B cell (primary cell): ENCODE data around the gene MAPKAP1. TPM values are rescaled to one million over a fixed set of nuclear protein-coding genes. Genes with fewer than 3 reads are reported as not detected.

ENCODE experiments used
- ATAC-seq: fragments of 200-7000 bp; cut with Tn5 transposase; one replicate; pipeline ENCODE4 v1.10.0; 2021; ENCODE audit warnings: low read depth, mild to moderate bottlenecking, moderate number of reproducible peaks, moderate library complexity
- CTCF ChIA-PET: fragments of 350-600 bp; sonication (Branson Sonifier 250); formaldehyde crosslinking; loops from one replicate; lab custom pipeline; 2021; ENCODE audit warnings: antibody characterized with exemption, inconsistent platforms; lab: Charles Lee
- POLR2A ChIA-PET: fragments of 350-600 bp; sonication (Branson Sonifier 250); formaldehyde crosslinking; loops from one replicate; lab custom pipeline; 2021; ENCODE audit warnings: antibody characterized with exemption; lab: Charles Lee
- DNase-seq: peaks from one replicate; pipeline ENCODE4 v3.0.0; 2013
- H2AFZ ChIP-seq: 2 replicates; pipeline ENCODE4 v1.6.1; 2012; ENCODE audit warnings: mild to moderate bottlenecking, low read depth, low read length; ENCODE audit not compliant: insufficient read depth, poor library complexity, severe bottlenecking
- H3K27ac ChIP-seq, 2 donors: 1 replicate in 1 of 2; 2 replicates in 1 of 2; pipeline ENCODE4 v1.5.1; 2012 to 2013; ENCODE audit warnings: low read length in 2 of 2, mild to moderate bottlenecking in 2 of 2, moderate library complexity in 1 of 2
- H3K27me3 ChIP-seq, 4 experiments: fragments of 200-600 bp in 1 of 4; sonication (generic) in 1 of 4; replicated peaks in 1 of 4; 1 replicate in 2 of 4; 2 replicates in 2 of 4; pipeline versions ENCODE4 v1.6.1 to v1.7.0; 2013 to 2016; ENCODE audit warnings: low read length in 3 of 4, mild to moderate bottlenecking in 2 of 4, mixed read lengths in 1 of 4, moderate library complexity in 1 of 4; ENCODE audit not compliant: insufficient read depth in 4 of 4, control insufficient read depth in 3 of 4; ENCODE audit errors: control extremely low read depth in 1 of 4
- H3K36me3 ChIP-seq, 2 experiments: replicated peaks in 1 of 2; 1 replicate in 1 of 2; 2 replicates in 1 of 2; pipeline versions ENCODE4 v1.6.1 to v1.7.1; 2013; ENCODE audit warnings: low read length in 1 of 2; ENCODE audit not compliant: insufficient read depth in 2 of 2, control insufficient read depth in 1 of 2; ENCODE audit errors: control extremely low read depth in 1 of 2, extremely low read depth in 1 of 2
- H3K4me1 ChIP-seq, 2 donors: fragments of 200-600 bp in 1 of 2; sonication (generic) in 1 of 2; 1 replicate in 1 of 2; 2 replicates in 1 of 2; pipeline versions ENCODE4 v1.5.1 to v1.6.1; 2013 to 2017; ENCODE audit warnings: low read length in 2 of 2; ENCODE audit not compliant: control insufficient read depth in 2 of 2, insufficient read depth in 2 of 2
- H3K4me2 ChIP-seq: replicated peaks from 2 replicates; pipeline ENCODE3; 2012; ENCODE audit warnings: mild to moderate bottlenecking, low read depth, low read length; ENCODE audit not compliant: poor library complexity, severe bottlenecking
- H3K4me3 ChIP-seq, 5 experiments: fragments of 200-600 bp in 1 of 5; sonication (generic) in 1 of 5; 1 replicate in 3 of 5; 2 replicates in 2 of 5; pipeline versions ENCODE4 v1.5.1 to v1.7.0; 2011 to 2016; ENCODE audit warnings: low read length in 4 of 5, mild to moderate bottlenecking in 4 of 5, low read depth in 2 of 5, control low read depth in 1 of 5, moderate library complexity in 1 of 5; ENCODE audit not compliant: insufficient read depth in 1 of 5; ENCODE audit errors: control extremely low read depth in 1 of 5, extremely low read depth in 1 of 5
- H3K79me2 ChIP-seq: fragments of 200-600 bp; sonication (generic); one replicate; pipeline ENCODE4 v1.6.0; 2016; ENCODE audit warnings: low read length; ENCODE audit not compliant: control insufficient read depth, insufficient read depth
- H3K9ac ChIP-seq: fragments of 200-600 bp; sonication (generic); 2 replicates; pipeline ENCODE4 v1.6.1; 2017; ENCODE audit warnings: mild to moderate bottlenecking, low read length, moderate library complexity
- H3K9me3 ChIP-seq, 3 donors: one replicate each; pipeline versions ENCODE4 v1.6.1 to v1.7.1; 2013; ENCODE audit warnings: low read length in 2 of 3; ENCODE audit not compliant: control insufficient read depth in 2 of 3, insufficient read depth in 1 of 3; ENCODE audit errors: control extremely low read depth in 1 of 3
- H4K20me1 ChIP-seq: 2 replicates; pipeline ENCODE4 v1.6.0; 2012; ENCODE audit warnings: mild to moderate bottlenecking, low read length; ENCODE audit not compliant: insufficient read depth, control insufficient read depth, poor library complexity, severe bottlenecking
- H3K27ac Mint-ChIP-seq: one replicate; pipeline ENCODE4 v1.8.0; 2021; ENCODE audit warnings: mixed read lengths
- H3K27me3 Mint-ChIP-seq: one replicate; pipeline ENCODE4 v1.8.0; 2021; ENCODE audit warnings: mixed read lengths
- H3K4me1 Mint-ChIP-seq: one replicate; pipeline ENCODE4 v1.8.0; 2021; ENCODE audit warnings: mixed read lengths
- H3K4me3 Mint-ChIP-seq: one replicate; pipeline ENCODE4 v1.8.0; 2021; ENCODE audit warnings: mixed read lengths
- H3K9me3 Mint-ChIP-seq: one replicate; pipeline ENCODE4 v1.8.0; 2022; ENCODE audit warnings: mixed read lengths; ENCODE audit not compliant: insufficient read depth
- CTCF ChIP-seq: fragments of 200-600 bp; IDR thresholded peaks from one replicate; pipeline ENCODE4 v1.8.0; 2022; ENCODE audit warnings: antibody characterized with exemption, mild to moderate bottlenecking
- EZH2 ChIP-seq: IDR thresholded peaks from 2 replicates; pipeline ENCODE4 v1.6.1; 2012; ENCODE audit warnings: borderline replicate concordance, low read depth, mild to moderate bottlenecking, moderate library complexity, low read length; ENCODE audit not compliant: insufficient read depth, poor library complexity, severe bottlenecking
- WGBS: methylation state at CpG from one replicate; pipeline ENCODE4 v1.1.5; 2013; ENCODE audit warnings: missing lambda C conversion rate; ENCODE audit not compliant: insufficient coverage; 5-methylcytosine and 5-hydroxymethylcytosine counted together
- intact Hi-C: fragments of 100-400 bp; cut with micrococcal nuclease; formaldehyde crosslinking; loops from one replicate; pipeline ENCODE4 v1.10.0; 2022
- polyA plus RNA-seq: library from polyadenylated mRNA; depleted of rRNA; stranded (reverse); fragments of >200 nt; gene quantifications from 2 replicates; pipeline ENCODE4 v1.2.3, GENCODE V29; 2012
- total RNA-seq, 2 donors: library from RNA; stranded (reverse); fragments of 120-200 nt in 1 of 2; gene quantifications; 1 replicate in 1 of 2; 2 replicates in 1 of 2; pipeline versions ENCODE4 v1.2.3 to v1.2.4, GENCODE V29; 2013 to 2022

MAPKAP1 gene
- total and polyA plus RNA-seq, 2 donors (not counting 1 experiment from before 2014, with no cell fraction given), result 51.6 to 62.4 TPM

DNA sequence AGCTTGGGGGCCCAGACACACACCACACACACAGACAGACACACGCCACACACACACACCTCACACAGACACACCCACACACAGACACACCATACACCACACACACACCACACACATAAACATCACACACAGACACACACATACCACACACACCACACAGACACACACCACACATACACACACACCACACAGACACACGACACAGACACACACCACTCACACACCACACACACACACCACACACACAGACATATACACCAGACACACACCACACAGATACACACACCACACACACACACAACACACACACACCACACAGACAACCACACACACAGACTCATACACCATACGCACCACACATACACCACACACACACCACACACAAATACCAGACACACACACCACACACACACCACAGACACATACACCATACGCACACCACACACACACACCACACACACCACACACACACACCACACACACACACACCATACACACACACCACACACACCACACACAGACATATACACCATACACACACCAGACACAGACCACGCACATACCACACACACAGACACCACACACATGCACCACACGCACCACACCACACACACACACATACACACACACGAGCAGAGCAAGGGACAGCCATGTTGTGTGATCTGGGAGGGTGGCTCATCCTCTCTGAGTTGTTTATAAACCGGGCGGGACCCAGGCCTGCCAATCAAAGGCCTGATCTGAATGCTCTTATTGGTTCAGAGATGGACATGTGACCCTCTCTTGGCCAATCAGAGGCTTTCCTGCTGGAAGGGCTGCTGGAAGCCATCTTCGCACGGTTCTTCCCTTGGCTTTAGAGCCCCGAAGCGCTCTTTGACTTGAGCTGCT is 297.1 kb downstream of the MAPKAP1 start:
- ChIA-PET CTCF (interaction anchor here (2.5 kb wide), 1 partner anchor 148 kb away, joined by 26 read pairs; no protein-coding TSS in a partner anchor), POLR2A (no interaction called here)
- no peaks in the 10 kb centered on the region for H3K36me3 ChIP-seq
- peaks cover 0 to 33% (median 9%) of the 10 kb centered on the region in 4 experiments for H3K27me3 ChIP-seq
- WGBS, result 92% methylated on average over 12 of the region's 13 CpGs
- H3K4me1 ChIP-seq, result peaks cover 10 to 19% of the 10 kb centered on the region in 2 donors
- Mint-ChIP-seq H3K4me1 (peaks cover 16% of the 10 kb centered on the region), H3K4me3 (peak overlapping the region; percentile 56), H3K27me3 (peaks cover 23% of the 10 kb centered on the region), H3K27ac (peak overlapping the region; percentile 41), H3K9me3 (no peaks in the 10 kb centered on the region)
- ATAC-seq, result no peak
- no peak overlapping the region for H3K27ac ChIP-seq
- intact Hi-C loops, result loop anchor here (2.0 kb wide), 1 partner anchor 989 kb away; no protein-coding TSS in a partner anchor
- H3K4me2 ChIP-seq, result no peak overlapping the region
- H3K79me2 ChIP-seq, result no peaks in the 10 kb centered on the region
- no peak overlapping the region for H3K4me3 ChIP-seq
- peaks cover 0 to 15% (median 0%) of the 10 kb centered on the region in 3 donors for H3K9me3 ChIP-seq
- TF ChIP-seq EZH2 (no peak), CTCF (no peak)
- no peaks in the 10 kb centered on the region for H4K20me1 ChIP-seq
- no peak overlapping the region for H2AFZ ChIP-seq
- DNase-seq, result peak; percentile 49
- H3K9ac ChIP-seq, result no peak overlapping the region

GRCh38 chr9:125409217-125409636 is 297.8 kb downstream of the MAPKAP1 start:
- H3K9me3 ChIP-seq, result peaks cover 0 to 15% (median 0%) of the 10 kb centered on the region in 3 donors
- H3K36me3 ChIP-seq, result no peaks in the 10 kb centered on the region
- peaks cover 0 to 33% (median 9%) of the 10 kb centered on the region in 4 experiments for H3K27me3 ChIP-seq
- DNase-seq (peak; percentile 32), ATAC-seq (no peak)
- intact Hi-C loops, result loop anchor here (2.0 kb wide), 1 partner anchor 990 kb away; no protein-coding TSS in a partner anchor
- H3K9me3 Mint-ChIP-seq, result no peaks in the 10 kb centered on the region
- no peaks in the 10 kb centered on the region for H3K79me2 ChIP-seq
- H3K4me3 Mint-ChIP-seq, result peak overlapping the region; percentile 80
- H3K9ac ChIP-seq, result no peak overlapping the region
- WGBS, result 82% methylated on average over 12 of the region's 20 CpGs
- peaks cover 16% of the 10 kb centered on the region for H3K4me1 Mint-ChIP-seq
- H3K27ac ChIP-seq, result no peak overlapping the region
- H3K4me2 ChIP-seq, result no peak overlapping the region
- ChIA-PET POLR2A (no interaction called here), CTCF (interaction anchor here (1.8 to 2.5 kb wide), 2 partner anchors 149 to 1090 kb away, joined by 5 to 26 read pairs; no protein-coding TSS in a partner anchor)
- H3K4me3 ChIP-seq, result no peak overlapping the region
- no peak for TF ChIP-seq EZH2
- no peak for TF ChIP-seq CTCF
- H2AFZ ChIP-seq, result no peak overlapping the region
- H3K27me3 Mint-ChIP-seq, result peaks cover 23% of the 10 kb centered on the region
- peaks cover 10 to 19% of the 10 kb centered on the region in 2 donors for H3K4me1 ChIP-seq
- no peaks in the 10 kb centered on the region for H4K20me1 ChIP-seq
- H3K27ac Mint-ChIP-seq, result no peak overlapping the region
